Measurements from ENCODE around the gene KICS2.
"Not testable (repeated sequence)": the region's sequence is repeated elsewhere in the genome, so short reads cannot be mapped to it uniquely, and the experiment has no call there.

Gene KICS2

GRCh38 chr12:64222009-64222765 is at the start of gene KICS2:
TSS of gene KICS2 (minus strand) at chr12:64222296. CDS start at chr12:64222237, 59 bp downstream.
- DNase-seq, result peak; percentile 88

GRCh38 chr12:64270411-64270810 is 48.3 kb upstream of the KICS2 start:
- DNase-seq, result no peak

- DNase-seq, result no peak
These were observed 47.1 kb upstream of the KICS2 start for GRCh38 chr12:64269161-64269560.

- no peak for DNase-seq
These were observed 46.3 kb upstream of the KICS2 start for GRCh38 chr12:64268409-64268808.

- DNase-seq, result no peak
These were observed 43.7 kb upstream of the KICS2 start for GRCh38 chr12:64265839-64266238.

- no peak for DNase-seq
These were observed 39.7 kb upstream of the KICS2 start for GRCh38 chr12:64261813-64262212.

- DNase-seq, result no peak
These were observed 36.5 kb upstream of the KICS2 start for GRCh38 chr12:64258576-64258975.

GRCh38 chr12:64256166-64256800 is 34.2 kb upstream of the KICS2 start:
- no peak for DNase-seq

- DNase-seq, result no peak
These were observed 33.2 kb upstream of the KICS2 start for GRCh38 chr12:64255249-64255648.

GRCh38 chr12:64253356-64253755 is 31.3 kb upstream of the KICS2 start:
- DNase-seq, result no peak

GRCh38 chr12:64252681-64253080 is 30.6 kb upstream of the KICS2 start:
- no peak for DNase-seq

GRCh38 chr12:64243809-64244208 is 21.7 kb upstream of the KICS2 start:
- no peak for DNase-seq

GRCh38 chr12:64240781-64241180 is 18.7 kb upstream of the KICS2 start:
- no peak for DNase-seq

GRCh38 chr12:64237382-64237781 is 15.3 kb upstream of the KICS2 start:
- no peak for DNase-seq

- DNase-seq, result no peak
These were observed 14.5 kb upstream of the KICS2 start for GRCh38 chr12:64236549-64236948.

- no peak for DNase-seq
These were observed 10.1 kb upstream of the KICS2 start for GRCh38 chr12:64232196-64232595.

GRCh38 chr12:64229796-64230195 is 7.7 kb upstream of the KICS2 start:
- no peak for DNase-seq

- no peak for DNase-seq
These were observed 7.1 kb upstream of the KICS2 start for GRCh38 chr12:64229240-64229639.

GRCh38 chr12:64225626-64226025 is 3.5 kb upstream of the KICS2 start:
- no peak for DNase-seq

- no peak for DNase-seq
These were observed 466 bp downstream of the KICS2 start for GRCh38 chr12:64221651-64222008.

GRCh38 chr12:64220046-64220445 is 2.0 kb downstream of the KICS2 start:
- DNase-seq, result no peak

- no peak for DNase-seq
These were observed 3.0 kb downstream of the KICS2 start for GRCh38 chr12:64219145-64219544.

- no peak for DNase-seq
These were observed 3.5 kb downstream of the KICS2 start for GRCh38 chr12:64218597-64218996.

GRCh38 chr12:64217643-64218042 is 4.5 kb downstream of the KICS2 start:
- not testable (repeated sequence) for DNase-seq

- DNase-seq, result no peak
These were observed 5.9 kb downstream of the KICS2 start for GRCh38 chr12:64216239-64216638.

Measured in activated effector memory CD4-positive, alpha-beta T cell treated with Interleukin-2 at 50 U/mL for 16 hours (primary cell).